Urothelium cell line (cell line): ENCODE results near the gene C5orf52.
"Not testable (repeated sequence)": the region's sequence is repeated elsewhere in the genome, so short reads cannot be mapped to it uniquely, and the experiment has no call there.

ENCODE experiments used
- DNase-seq: peaks from one replicate; pipeline ENCODE4 v3.0.0; 2011; ENCODE audit warnings: low spot score, mixed read lengths
- FAIRE-seq: peaks from 2 replicates; lab custom pipeline; 2011; peaks lifted over from hg19 to GRCh38; lab: Jason Lieb, UNC

The C5orf52 gene

GRCh38 chr5:157718519-157718918 lies 47.2 kb downstream of the C5orf52 start:
- peak; percentile 43 for DNase-seq

GRCh38 chr5:157719245-157719644 lies 47.9 kb downstream of the C5orf52 start:
- DNase-seq (no peak), FAIRE-seq (no peak)

More at GRCh38 chr5:157718519-157718918, 47.2 kb downstream of the C5orf52 start:
- no peak for FAIRE-seq

- DNase-seq: no peak
- FAIRE-seq: no peak
These were observed 49.8 kb downstream of the C5orf52 start for GRCh38 chr5:157721159-157721558.

DNA sequence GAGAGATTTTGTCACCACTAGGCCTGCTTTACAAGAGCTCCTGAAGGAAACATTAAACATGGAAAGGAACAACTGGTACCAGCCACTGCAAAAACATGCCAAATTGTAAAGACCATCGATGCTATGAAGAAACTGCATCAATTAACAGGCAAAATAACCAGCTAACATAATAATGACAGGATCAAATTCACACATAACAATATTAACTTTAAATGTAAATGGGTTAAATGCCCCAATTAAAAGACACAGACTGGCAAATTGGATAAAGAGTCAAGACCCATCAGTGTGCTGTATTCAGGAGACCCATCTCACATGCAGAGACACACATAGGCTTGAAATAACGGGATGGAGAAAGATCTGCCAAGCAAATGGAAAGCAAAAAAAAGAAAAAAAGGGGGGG lies 51.6 kb downstream of the C5orf52 start:
- not testable (repeated sequence) for DNase-seq, FAIRE-seq

- FAIRE-seq, DNase-seq: not testable (repeated sequence)
These were observed 55.3 kb downstream of the C5orf52 start for GRCh38 chr5:157726607-157727006.

GRCh38 chr5:157727858-157728257 lies 56.5 kb downstream of the C5orf52 start:
- DNase-seq, FAIRE-seq: not testable (repeated sequence)
